T-cell (primary cell): ENCODE results near the gene CDK4. TPM values are rescaled to one million over a fixed set of nuclear protein-coding genes. Genes with fewer than 3 reads are reported as not detected.
A peak's percentile ranks its signal among the peaks of the same experiment; 100 is the strongest.

ENCODE experiments used
- ATAC-seq, 4 experiments: fragments of 200-7000 bp in 3 of 4; fragments of 150-1000 bp in 1 of 4; cut with Tn5 transposase; replicated peaks in 1 of 4; 1 replicate in 3 of 4; 2 replicates in 1 of 4; pipeline ENCODE4 v1.10.0; 2021; ENCODE audit warnings: moderate library complexity in 3 of 4, mild to moderate bottlenecking in 2 of 4, moderate number of reproducible peaks in 1 of 4
- CTCF ChIA-PET, 2 donors: fragments of 300-600 bp; sonication (Branson Sonifier 250); formaldehyde crosslinking; loops; one replicate each; lab custom pipeline; 2022; ENCODE audit warnings: antibody characterized with exemption in 2 of 2; lab: Charles Lee
- POLR2A ChIA-PET, 2 donors: fragments of 300-600 bp; sonication (Branson Sonifier 250); formaldehyde crosslinking; loops; one replicate each; lab custom pipeline; 2022; ENCODE audit warnings: antibody characterized with exemption in 2 of 2; lab: Charles Lee
- DNase-seq, 35 experiments: peaks; one replicate each; pipeline versions ENCODE4 v3.0.0 to v3.0.0-alpha.2; 2013 to 2023
- H3K27ac ChIP-seq: one replicate; pipeline ENCODE4 v1.5.1; 2013; ENCODE audit warnings: low read length
- H3K27me3 ChIP-seq, 2 experiments: replicated peaks in 1 of 2; 1 replicate in 1 of 2; 2 replicates in 1 of 2; pipeline versions ENCODE4 v1.6.1 to v1.7.0; 2013; ENCODE audit warnings: low read length in 1 of 2, mixed read lengths in 1 of 2; ENCODE audit not compliant: control insufficient read depth in 2 of 2, insufficient read depth in 2 of 2; ENCODE audit errors: extremely low read depth in 1 of 2
- H3K36me3 ChIP-seq, 2 donors: 1 replicate in 1 of 2; 2 replicates in 1 of 2; pipeline versions ENCODE4 v1.6.1 to v1.7.0; 2013; ENCODE audit warnings: low read length in 1 of 2; ENCODE audit not compliant: control insufficient read depth in 2 of 2, insufficient read depth in 1 of 2; ENCODE audit errors: extremely low read depth in 1 of 2
- H3K4me1 ChIP-seq, 2 experiments: 1 replicate in 1 of 2; 2 replicates in 1 of 2; pipeline versions ENCODE4 v1.6.1 to v1.7.0; 2013; ENCODE audit warnings: low read length in 2 of 2, mixed read lengths in 1 of 2; ENCODE audit not compliant: insufficient read depth in 2 of 2, control insufficient read depth in 1 of 2; ENCODE audit errors: extremely low read depth in 1 of 2
- H3K4me3 ChIP-seq, 2 donors: 1 replicate in 1 of 2; 2 replicates in 1 of 2; pipeline versions ENCODE4 v1.5.1 to v1.7.0; 2013; ENCODE audit warnings: mild to moderate bottlenecking in 2 of 2, low read length in 1 of 2, moderate library complexity in 1 of 2; ENCODE audit not compliant: control insufficient read depth in 1 of 2; ENCODE audit errors: extremely low read depth in 1 of 2
- H3K9me3 ChIP-seq: 2 replicates; pipeline ENCODE4 v1.7.0; 2013
- H3K27ac Mint-ChIP-seq, 2 donors: one replicate each; pipeline ENCODE4 v1.8.0; 2020 to 2021; ENCODE audit warnings: mild to moderate bottlenecking in 2 of 2, mixed read lengths in 2 of 2
- H3K27me3 Mint-ChIP-seq, 2 donors: one replicate each; pipeline ENCODE4 v1.8.0; 2021 to 2022; ENCODE audit warnings: mixed read lengths in 2 of 2
- H3K36me3 Mint-ChIP-seq: one replicate; pipeline ENCODE4 v1.8.0; 2021; ENCODE audit warnings: mixed read lengths
- H3K4me1 Mint-ChIP-seq, 3 donors: one replicate each; pipeline ENCODE4 v1.8.0; 2020 to 2022; ENCODE audit warnings: mixed read lengths in 3 of 3, mild to moderate bottlenecking in 1 of 3
- H3K4me3 Mint-ChIP-seq, 3 donors: one replicate each; pipeline ENCODE4 v1.8.0; 2020 to 2022; ENCODE audit warnings: mild to moderate bottlenecking in 3 of 3, mixed read lengths in 3 of 3, moderate library complexity in 3 of 3
- H3K9me3 Mint-ChIP-seq, 3 donors: one replicate each; pipeline ENCODE4 v1.8.0; 2020 to 2022; ENCODE audit warnings: mixed read lengths in 3 of 3
- WGBS: methylation state at CpG from one replicate; pipeline ENCODE4 v1.1.5; 2013; ENCODE audit warnings: missing lambda C conversion rate; ENCODE audit not compliant: insufficient coverage; 5-methylcytosine and 5-hydroxymethylcytosine counted together
- total RNA-seq, 35 experiments: library from RNA in 6 of 35; stranded (reverse) in 6 of 35; fragments of 120-200 nt in 1 of 35; gene quantifications; one replicate each; pipeline versions ENCODE4 v1.2.1 to v1.2.4 and lab custom pipeline; 2013 to 2026

The CDK4 gene
- total RNA-seq, 5 donors from 2014 or later (not counting 1 experiment from before 2014, with no cell fraction given): 24.1 to 53.9 (median 46.2) TPM

GRCh38 chr12:57771236-57771872, 19.2 kb upstream of the CDK4 start:
- H3K4me3 Mint-ChIP-seq: peak overlapping the region; percentile 94 to 96 (median 95)
- ChIA-PET CTCF (interaction anchor here (0.7 to 1.3 kb wide), 5 partner anchors 10 to 15 kb away, joined by 3 to 11 read pairs (median 4); partner anchors contain the start of gene TSFM (in 2 of the 2)), POLR2A (interaction anchor here (0.6 to 1.0 kb wide), 3 partner anchors 12 to 30 kb away, joined by 4 to 10 read pairs (median 7); no protein-coding TSS in a partner anchor)
- Histone ChIP-seq H3K4me1 (peaks cover 12 to 32% of the 10 kb centered on the region in 2 experiments), H3K9me3 (no peaks in the 10 kb centered on the region), H3K36me3 (peaks cover 6% of the 10 kb centered on the region in 2 donors), H3K4me3 (peak overlapping the region; percentile 74 to 91), H3K27me3 (peaks cover 10% of the 10 kb centered on the region in 2 experiments), H3K27ac (peak overlapping the region; percentile 61)
- H3K36me3 Mint-ChIP-seq: peaks cover 13% of the 10 kb centered on the region
- WGBS: 11% methylated on average over 10 of the region's 16 CpGs
- DNase-seq (peak in 33 of 35 experiments; percentile 50 to 89 (median 70)), ATAC-seq (peak; percentile 60 to 77 (median 66))
- peaks cover 4 to 10% of the 10 kb centered on the region in 2 donors for H3K27me3 Mint-ChIP-seq
- no peaks in the 10 kb centered on the region for H3K9me3 Mint-ChIP-seq
- peaks cover 17 to 29% (median 27%) of the 10 kb centered on the region in 3 donors for H3K4me1 Mint-ChIP-seq
- H3K27ac Mint-ChIP-seq: peak overlapping the region; percentile 93 to 94

GRCh38 chr12:57770734-57771133, 18.6 kb upstream of the CDK4 start:
- peak overlapping the region; percentile 25 to 95 (median 56) for H3K4me3 Mint-ChIP-seq
- H3K36me3 Mint-ChIP-seq: peaks cover 10% of the 10 kb centered on the region
- no peak overlapping the region for H3K4me3 ChIP-seq
- peaks cover 7 to 15% of the 10 kb centered on the region in 2 donors for H3K27me3 Mint-ChIP-seq
- no peak overlapping the region for H3K27ac ChIP-seq
- peaks cover 14 to 16% of the 10 kb centered on the region in 2 experiments for H3K27me3 ChIP-seq
- H3K27ac Mint-ChIP-seq: peak overlapping the region; percentile 31 to 34
- POLR2A ChIA-PET: no interaction called here
- DNase-seq: no peak
- H3K9me3 Mint-ChIP-seq: no peaks in the 10 kb centered on the region
- no peaks in the 10 kb centered on the region for H3K9me3 ChIP-seq
- 100% methylated on average over 2 of the region's 4 CpGs for WGBS
- peaks cover 4 to 6% of the 10 kb centered on the region in 2 donors for H3K36me3 ChIP-seq
- H3K4me1 ChIP-seq: peaks cover 15 to 38% of the 10 kb centered on the region in 2 experiments
- CTCF ChIA-PET: interaction anchor here in 1 of 2 donors (0.7 kb wide), 1 partner anchor 14 kb away, joined by 3 read pairs; no protein-coding TSS in a partner anchor
- H3K4me1 Mint-ChIP-seq: peaks cover 20 to 31% (median 29%) of the 10 kb centered on the region in 3 donors
- ATAC-seq: no peak

- POLR2A ChIA-PET: no interaction called here
- peaks cover 18 to 49% of the 10 kb centered on the region in 2 experiments for H3K4me1 ChIP-seq
These were observed 17.5 kb upstream of the CDK4 start for GRCh38 chr12:57769594-57769993.

GRCh38 chr12:57767876-57768275, 15.8 kb upstream of the CDK4 start:
- Histone ChIP-seq H3K27ac (no peak overlapping the region), H3K4me1 (peaks cover 18 to 47% of the 10 kb centered on the region in 2 experiments), H3K27me3 (peaks cover 19 to 35% of the 10 kb centered on the region in 2 experiments), H3K36me3 (peaks cover 3 to 6% of the 10 kb centered on the region in 2 donors), H3K9me3 (no peaks in the 10 kb centered on the region), H3K4me3 (no peak overlapping the region)
- Mint-ChIP-seq H3K9me3 (no peaks in the 10 kb centered on the region), H3K4me1 (peaks cover 31 to 44% (median 39%) of the 10 kb centered on the region in 3 donors), H3K27ac (no peak overlapping the region), H3K4me3 (no peak overlapping the region), H3K36me3 (peaks cover 7% of the 10 kb centered on the region), H3K27me3 (peaks cover 16 to 36% of the 10 kb centered on the region in 2 donors)
- WGBS: 100% methylated on average over 1 of the region's 3 CpGs
- ChIA-PET POLR2A (interaction anchor here in 1 of 2 donors (1.3 kb wide), 1 partner anchor 11 kb away, joined by 4 read pairs; no protein-coding TSS in a partner anchor), CTCF (interaction anchor here (0.8 to 2.3 kb wide), 2 partner anchors 11 to 15 kb away, joined by 3 to 7 read pairs; partner anchors contain the start of gene TSFM (in 1 of the 2))
- DNase-seq (no peak), ATAC-seq (no peak)

More at GRCh38 chr12:57769594-57769993, 17.5 kb upstream of the CDK4 start:
- Histone ChIP-seq H3K9me3 (no peaks in the 10 kb centered on the region), H3K4me3 (no peak overlapping the region), H3K27ac (no peak overlapping the region), H3K27me3 (peaks cover 16 to 28% of the 10 kb centered on the region in 2 experiments), H3K36me3 (peaks cover 3 to 6% of the 10 kb centered on the region in 2 donors)
- CTCF ChIA-PET: no interaction called here
- Mint-ChIP-seq H3K9me3 (no peaks in the 10 kb centered on the region), H3K27me3 (peaks cover 7 to 24% of the 10 kb centered on the region in 2 donors), H3K4me1 (peaks cover 30 to 40% (median 40%) of the 10 kb centered on the region in 3 donors), H3K27ac (no peak overlapping the region), H3K4me3 (peak overlapping the region in 2 of 3 donors; percentile 11 to 25), H3K36me3 (peaks cover 7% of the 10 kb centered on the region)
- no peak for ATAC-seq
- DNase-seq: no peak
- 100% methylated on average over 3 of the region's 11 CpGs for WGBS

- no peak overlapping the region for H3K27ac ChIP-seq
- peaks cover 16 to 36% of the 10 kb centered on the region in 2 donors for H3K27me3 Mint-ChIP-seq
- H3K9me3 ChIP-seq: no peaks in the 10 kb centered on the region
- H3K4me1 ChIP-seq: peaks cover 17 to 42% of the 10 kb centered on the region in 2 experiments
- H3K27ac Mint-ChIP-seq: no peak overlapping the region
- peak overlapping the region in 1 of 3 donors; percentile 86 for H3K4me3 Mint-ChIP-seq
- CTCF ChIA-PET: interaction anchor here (0.6 to 2.3 kb wide), 4 partner anchors 10 to 131 kb away, joined by 3 to 7 read pairs (median 3); partner anchors contain the start of gene TSFM (in 1 of the 2)
- peaks cover 7% of the 10 kb centered on the region for H3K36me3 Mint-ChIP-seq
- ATAC-seq (no peak), DNase-seq (no peak)
- no peak overlapping the region for H3K4me3 ChIP-seq
- no peaks in the 10 kb centered on the region for H3K9me3 Mint-ChIP-seq
- peaks cover 31 to 43% (median 37%) of the 10 kb centered on the region in 3 donors for H3K4me1 Mint-ChIP-seq
- peaks cover 19 to 35% of the 10 kb centered on the region in 2 experiments for H3K27me3 ChIP-seq
- H3K36me3 ChIP-seq: peaks cover 3 to 6% of the 10 kb centered on the region in 2 donors
- POLR2A ChIA-PET: interaction anchor here in 1 of 2 donors (1.3 kb wide), 1 partner anchor 11 kb away, joined by 4 read pairs; no protein-coding TSS in a partner anchor
These were observed 15.2 kb upstream of the CDK4 start for GRCh38 chr12:57767305-57767698.
